Thoracic aorta (tissue), 2 donors: ENCODE measurements around the gene ZNF396. TPM values are rescaled to one million over a fixed set of nuclear protein-coding genes. Genes with fewer than 3 reads are reported as not detected.
A peak's percentile ranks its signal among the peaks of the same experiment; 100 is the strongest.

ENCODE experiments used
- ATAC-seq: fragments of 150-250 bp; one replicate; pipeline ENCODE4 v1.8.0; 2017; ENCODE audit warnings: low read depth; ENCODE audit not compliant: insufficient number of reproducible peaks, low FRiP score
- DNase-seq: peaks from one replicate; pipeline ENCODE4 v3.0.0-alpha.2; 2020; ENCODE audit warnings: low spot score
- H3K27ac ChIP-seq, 2 donors: fragments of 200-600 bp; sonication (generic); 1 replicate in 1 of 2; 2 replicates in 1 of 2; pipeline ENCODE4 v1.5.1; 2016; ENCODE audit warnings: mild to moderate bottlenecking in 2 of 2, moderate library complexity in 2 of 2
- H3K27me3 ChIP-seq: fragments of 200-600 bp; sonication (generic); replicated peaks from 2 replicates; pipeline ENCODE4 v1.6.0; 2016; ENCODE audit warnings: mild to moderate bottlenecking; ENCODE audit not compliant: insufficient read depth
- H3K36me3 ChIP-seq: fragments of 200-600 bp; sonication (generic); one replicate; pipeline ENCODE4 v1.5.1; 2016
- H3K4me1 ChIP-seq, 2 donors: fragments of 200-600 bp; sonication (generic); 1 replicate in 1 of 2; 2 replicates in 1 of 2; pipeline versions ENCODE4 v1.5.1 to v1.6.0; 2016; ENCODE audit warnings: low read depth in 2 of 2, mild to moderate bottlenecking in 1 of 2; ENCODE audit not compliant: control insufficient read depth in 1 of 2
- H3K4me3 ChIP-seq: fragments of 200-600 bp; sonication (generic); 2 replicates; pipeline ENCODE4 v1.5.1; 2016; ENCODE audit warnings: mild to moderate bottlenecking
- H3K9me3 ChIP-seq: fragments of 200-600 bp; sonication (generic); 2 replicates; pipeline ENCODE4 v1.5.1; 2016
- CTCF ChIP-seq: fragments of 200-600 bp; sonication (generic); IDR thresholded peaks from one replicate; pipeline ENCODE4 v1.5.1; 2019; ENCODE audit warnings: antibody characterized with exemption
- total RNA-seq, 2 donors: library from RNA; depleted of rRNA; stranded (reverse); fragments of >200 nt; gene quantifications; one replicate each; pipeline versions ENCODE4 v1.1.0 to v1.2.3, GENCODE V29; 2016

Gene ZNF396
- total RNA-seq, 2 donors from 2014 or later, result 0.95 to 4.1 TPM

GRCh38 chr18:35386600-35387100 lies 9.5 kb upstream of the ZNF396 start:
- TF ChIP-seq CTCF, result peak; percentile 81
- H3K36me3 ChIP-seq, result no peaks in the 10 kb centered on the region
- DNase-seq (no peak), ATAC-seq (peak; percentile 62)
- H3K27me3 ChIP-seq, result no peaks in the 10 kb centered on the region
- no peak overlapping the region for H3K4me3 ChIP-seq
- H3K4me1 ChIP-seq, result peaks cover 9 to 17% of the 10 kb centered on the region in 2 donors
- no peak overlapping the region for H3K27ac ChIP-seq
- no peaks in the 10 kb centered on the region for H3K9me3 ChIP-seq

- Histone ChIP-seq H3K9me3 (no peaks in the 10 kb centered on the region), H3K4me3 (no peak overlapping the region), H3K36me3 (no peaks in the 10 kb centered on the region), H3K27me3 (no peaks in the 10 kb centered on the region), H3K27ac (no peak overlapping the region), H3K4me1 (peaks cover 5 to 7% of the 10 kb centered on the region in 2 donors)
- ATAC-seq (no peak), DNase-seq (no peak)
- TF ChIP-seq CTCF, result no peak
These were observed 6.0 kb upstream of the ZNF396 start for GRCh38 chr18:35383136-35383535.

GRCh38 chr18:35379421-35379820 lies 2.3 kb upstream of the ZNF396 start:
- H3K9me3 ChIP-seq, result no peaks in the 10 kb centered on the region
- no peak overlapping the region for H3K27ac ChIP-seq
- no peaks in the 10 kb centered on the region for H3K27me3 ChIP-seq
- peaks cover 6 to 17% of the 10 kb centered on the region in 2 donors for H3K4me1 ChIP-seq
- no peak for DNase-seq
- ATAC-seq, result no peak
- no peaks in the 10 kb centered on the region for H3K36me3 ChIP-seq
- H3K4me3 ChIP-seq, result no peak overlapping the region
- no peak for TF ChIP-seq CTCF

- no peaks in the 10 kb centered on the region for H3K9me3 ChIP-seq
- peak overlapping the region in 1 of 2 donors; percentile 25 for H3K27ac ChIP-seq
- H3K27me3 ChIP-seq, result no peaks in the 10 kb centered on the region
- H3K4me1 ChIP-seq, result peaks cover 6 to 17% of the 10 kb centered on the region in 2 donors
- no peak for DNase-seq
- ATAC-seq, result no peak
- no peak for TF ChIP-seq CTCF
- H3K36me3 ChIP-seq, result no peaks in the 10 kb centered on the region
- H3K4me3 ChIP-seq, result peak overlapping the region; percentile 79
These were observed 1.4 kb upstream of the ZNF396 start for GRCh38 chr18:35378574-35378896.

GRCh38 chr18:35377875-35378573 lies 887 bp upstream of the ZNF396 start:
- H3K9me3 ChIP-seq, result no peaks in the 10 kb centered on the region
- peaks cover 6 to 17% of the 10 kb centered on the region in 2 donors for H3K4me1 ChIP-seq
- ATAC-seq (no peak), DNase-seq (no peak)
- H3K27ac ChIP-seq, result peak overlapping the region in 1 of 2 donors; percentile 25
- H3K27me3 ChIP-seq, result no peaks in the 10 kb centered on the region
- H3K36me3 ChIP-seq, result no peaks in the 10 kb centered on the region
- peak overlapping the region; percentile 79 for H3K4me3 ChIP-seq
- TF ChIP-seq CTCF, result no peak
